SK-N-MC (cell line): Measurements from ENCODE around the gene TMEM190.

Experiments used
- EZH2 ChIP-seq: fragments of 200-600 bp; sonication (generic); IDR thresholded peaks from one replicate; pipeline ENCODE4 v1.6.1; 2017; ENCODE audit warnings: antibody characterized with exemption
- POLR2AphosphoS5 ChIP-seq: IDR thresholded peaks from 2 replicates; pipeline ENCODE4 v1.6.1; 2012; ENCODE audit warnings: mild to moderate bottlenecking, low read depth, low read length, borderline replicate concordance

DNA sequence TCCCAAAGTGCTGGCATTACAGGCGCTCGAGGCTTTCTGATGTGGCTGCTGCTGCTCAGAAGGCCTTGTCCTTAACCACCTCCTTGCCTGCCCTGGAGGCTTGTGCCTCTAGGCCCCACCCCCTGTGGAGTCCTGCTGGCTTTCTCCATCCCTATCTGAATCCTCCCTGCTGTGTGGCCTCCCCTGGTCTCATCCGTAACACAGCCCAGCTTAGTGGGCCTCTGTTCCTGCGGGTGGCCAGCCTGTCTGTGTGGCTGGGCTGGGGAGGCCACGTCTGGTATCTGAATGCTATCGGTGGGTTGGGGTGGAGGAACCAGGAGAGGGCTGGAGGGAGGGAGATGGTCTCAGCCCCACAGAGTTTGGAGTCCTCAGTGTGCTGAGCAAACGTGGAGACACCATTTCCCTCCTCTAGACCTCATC is 13.8 kb downstream of the TMEM190 start:
- TF ChIP-seq EZH2 (no peak), POLR2AphosphoS5 (no peak; the same call in 1 of the 2 replicates)
